Limb (tissue), 2 donors: Measurements from ENCODE around the gene LOXL4.
"Not testable (repeated sequence)": the region's sequence is repeated elsewhere in the genome, so short reads cannot be mapped to it uniquely, and the experiment has no call there.

Experiments
- DNase-seq, 2 donors: peaks; one replicate each; pipeline ENCODE4 v3.0.0-alpha.2; 2016; ENCODE audit errors: extremely low spot score in 2 of 2

LOXL4 gene

DNA sequence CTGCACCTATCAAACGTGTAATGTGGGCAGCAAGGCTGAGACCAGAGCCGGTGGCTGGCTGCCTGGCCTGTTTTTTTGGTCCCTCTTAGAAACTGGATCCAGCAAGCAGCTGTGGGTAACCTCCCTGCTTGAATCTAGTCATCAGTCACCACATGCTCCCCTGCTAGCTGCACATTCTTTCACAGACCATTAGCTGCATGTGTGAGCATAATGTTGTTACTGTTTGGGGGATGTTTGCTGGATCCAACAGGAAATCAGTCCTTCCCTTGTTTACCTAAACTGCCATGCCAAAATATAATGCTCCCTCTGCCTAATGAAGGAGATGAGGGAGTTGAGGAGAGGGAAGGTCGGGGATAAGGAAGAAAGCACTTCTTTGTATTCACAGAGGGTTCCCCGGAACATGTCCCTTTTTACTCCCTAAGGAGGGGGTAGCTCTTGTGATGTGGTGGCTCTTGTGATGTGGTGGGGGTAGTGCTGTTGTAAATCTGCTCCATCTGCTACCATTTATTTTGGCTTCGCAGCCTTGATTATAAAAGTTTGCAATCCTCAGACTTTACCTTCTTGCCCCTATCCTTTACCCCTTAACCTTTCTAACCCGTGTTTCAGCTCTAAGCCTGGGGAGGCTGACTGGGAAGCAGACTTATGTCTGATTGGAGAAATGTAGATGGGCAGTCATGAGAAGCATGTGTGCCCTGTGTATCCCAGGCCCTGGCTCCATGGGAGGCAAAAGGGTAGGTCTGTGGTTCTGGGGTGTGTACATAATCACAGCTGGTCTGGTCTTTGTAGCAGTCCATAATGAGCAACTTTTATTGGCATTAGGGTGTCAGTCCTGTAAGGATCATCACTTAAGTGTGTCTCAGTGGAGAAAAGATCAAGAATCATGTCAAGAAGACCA lies 20.8 kb downstream of the LOXL4 start:
- peak; percentile 66 to 78 for DNase-seq

DNA sequence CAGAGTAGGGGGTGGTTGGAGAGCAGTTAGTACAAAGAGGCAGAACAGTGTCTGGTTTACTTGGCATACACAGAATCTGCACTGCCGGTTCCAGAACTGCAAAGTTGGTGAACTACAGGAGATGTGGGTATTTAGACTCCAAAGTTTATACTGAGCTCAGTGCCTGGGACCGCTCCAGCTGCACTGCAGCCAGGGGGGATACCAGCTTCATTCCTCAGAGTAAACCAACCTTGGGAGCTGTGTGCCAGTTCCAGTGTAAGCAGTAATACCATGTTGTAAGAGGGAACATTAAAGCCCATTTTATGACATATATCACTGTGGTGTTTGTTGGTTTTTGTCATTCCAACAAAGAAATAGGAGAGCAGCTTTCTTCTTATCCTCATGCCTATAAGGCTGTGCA lies 23.4 kb downstream of the LOXL4 start:
- no peak for DNase-seq

DNA sequence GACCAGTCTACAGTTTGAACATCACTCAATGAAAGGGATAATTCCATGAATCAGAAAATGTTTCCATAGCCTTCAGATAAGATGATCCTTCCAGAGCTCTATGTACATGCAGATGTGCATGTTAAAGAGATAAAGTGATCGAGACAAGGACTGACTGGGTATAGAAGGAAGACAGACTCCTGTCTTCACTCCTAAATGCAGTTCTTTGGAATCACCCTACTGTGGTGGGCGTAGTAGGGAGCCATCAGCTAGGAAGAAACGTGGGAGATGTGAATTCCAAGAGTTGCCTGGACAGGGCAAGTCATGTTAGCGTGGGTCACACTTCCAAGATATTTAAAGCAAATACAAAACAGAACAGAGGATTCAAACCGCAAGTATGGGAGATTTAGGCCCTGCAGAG lies 23.9 kb downstream of the LOXL4 start:
- no peak for DNase-seq

GRCh38 chr10:98242823-98243222 lies 25.2 kb downstream of the LOXL4 start:
- peak in 1 of 2 donors; percentile 44 for DNase-seq

GRCh38 chr10:98240524-98240923 lies 27.5 kb downstream of the LOXL4 start:
- no peak for DNase-seq

DNA sequence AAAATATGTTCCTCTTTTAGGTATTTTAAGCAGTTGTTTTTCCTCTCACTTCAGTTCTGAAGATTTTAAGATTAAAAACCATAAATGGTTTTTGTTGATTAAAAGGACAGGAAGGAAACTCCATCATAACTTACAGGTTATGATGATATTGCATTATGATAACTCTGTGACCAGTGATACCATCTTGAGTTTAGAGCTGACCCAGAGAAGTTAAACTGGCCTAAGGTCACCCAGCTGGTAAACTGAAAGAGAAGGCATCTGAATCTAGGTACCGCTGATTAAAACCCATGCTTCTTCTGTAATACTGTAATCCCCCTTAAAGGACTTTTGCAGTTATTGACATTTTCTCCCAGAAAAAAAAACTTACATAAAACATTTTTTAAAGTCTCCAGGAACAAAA lies 29.6 kb downstream of the LOXL4 start:
- DNase-seq = no peak

GRCh38 chr10:98236862-98237261 lies 31.1 kb downstream of the LOXL4 start:
- DNase-seq = no peak

DNA sequence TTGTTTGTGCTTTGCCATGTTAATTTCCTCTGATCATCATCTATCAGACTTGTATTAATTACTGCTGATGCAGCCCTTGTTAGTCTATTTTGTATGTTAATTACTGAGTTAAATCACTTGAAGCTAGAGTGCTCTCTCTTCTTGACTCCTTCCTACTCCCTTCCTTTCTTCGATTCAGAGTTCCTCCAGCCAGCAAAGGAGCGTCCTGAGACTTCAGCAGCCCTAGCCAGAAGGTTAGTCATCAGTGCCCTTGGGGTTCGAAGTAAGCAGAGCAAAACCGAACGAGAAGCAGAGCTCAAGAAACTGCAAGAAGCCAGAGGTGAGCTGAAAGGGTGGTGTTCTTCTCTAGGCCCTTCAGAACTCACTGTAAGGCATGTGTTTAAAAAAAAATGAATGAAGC lies 32.1 kb downstream of the LOXL4 start:
- no peak for DNase-seq

- no peak for DNase-seq
Measured at GRCh38 chr10:98231417-98231816, 36.6 kb downstream of the LOXL4 start.

DNA sequence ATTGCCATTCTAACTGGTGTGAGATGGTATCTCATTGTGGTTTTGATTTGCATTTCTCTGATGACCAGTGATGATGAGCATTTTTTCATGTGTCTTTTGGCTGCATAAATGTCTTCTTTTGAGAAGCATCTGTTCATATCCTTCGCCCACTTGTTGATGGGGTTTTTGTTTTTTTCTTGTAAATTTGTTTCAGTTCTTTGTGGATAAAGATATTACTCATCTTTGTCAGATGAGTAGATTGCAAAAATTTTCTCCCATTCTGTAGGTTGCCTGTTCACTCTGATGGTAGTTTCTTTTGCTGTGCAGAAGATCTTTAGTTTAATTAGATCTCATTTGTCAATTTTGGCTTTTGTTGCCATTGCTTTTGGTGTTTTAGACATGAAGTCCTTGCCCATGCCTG lies 39.7 kb downstream of the LOXL4 start:
- not testable (repeated sequence) for DNase-seq

DNA sequence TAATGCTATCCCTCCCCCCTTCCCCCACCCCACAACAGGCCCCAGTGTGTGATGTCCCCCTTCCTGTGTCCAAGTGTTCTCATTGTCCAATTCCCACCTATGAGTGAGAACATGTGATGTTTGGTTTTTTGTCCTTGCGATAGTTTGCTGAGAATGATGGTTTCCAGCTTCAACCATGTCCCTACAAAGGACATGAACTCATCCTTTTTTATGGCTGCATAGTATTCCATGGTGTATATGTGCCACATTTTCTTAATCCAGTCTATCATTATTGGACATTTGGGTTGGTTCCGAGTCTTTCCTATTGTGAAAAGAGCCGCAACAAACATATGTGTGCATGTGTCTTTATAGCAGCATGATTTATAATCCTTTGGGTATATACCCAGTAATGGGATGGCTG lies 40.3 kb downstream of the LOXL4 start:
- DNase-seq = not testable (repeated sequence)

DNA sequence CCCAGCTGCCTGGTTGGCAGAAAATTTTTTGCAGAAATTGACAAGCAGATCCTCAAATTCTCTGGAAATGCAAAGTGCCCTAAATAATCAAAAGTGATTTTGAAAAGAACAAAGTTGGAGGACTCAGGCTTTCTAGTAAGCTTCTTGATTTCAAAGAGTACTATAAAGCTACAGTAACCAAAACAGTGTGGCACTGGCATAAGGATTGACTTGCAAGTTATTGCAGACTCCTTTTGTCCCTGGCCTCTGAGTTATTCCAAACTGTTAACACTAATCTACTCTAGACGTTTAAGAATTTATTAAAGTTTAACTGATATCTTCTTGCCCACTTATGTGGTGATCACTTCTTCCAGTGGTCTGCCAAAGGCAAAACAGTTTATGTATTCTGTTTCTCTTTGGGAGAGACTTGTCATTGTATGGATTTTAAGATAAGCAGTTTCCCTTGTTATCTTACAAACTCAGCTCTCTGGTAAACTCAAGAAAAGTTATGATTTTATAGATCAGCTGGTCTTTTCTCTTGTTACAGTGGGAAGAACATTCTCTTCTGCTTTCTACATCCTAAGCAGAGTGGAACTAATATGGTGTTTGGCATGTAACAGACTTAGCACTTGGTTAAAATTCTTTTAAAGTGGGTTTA lies 41.4 kb downstream of the LOXL4 start:
- DNase-seq = no peak

DNA sequence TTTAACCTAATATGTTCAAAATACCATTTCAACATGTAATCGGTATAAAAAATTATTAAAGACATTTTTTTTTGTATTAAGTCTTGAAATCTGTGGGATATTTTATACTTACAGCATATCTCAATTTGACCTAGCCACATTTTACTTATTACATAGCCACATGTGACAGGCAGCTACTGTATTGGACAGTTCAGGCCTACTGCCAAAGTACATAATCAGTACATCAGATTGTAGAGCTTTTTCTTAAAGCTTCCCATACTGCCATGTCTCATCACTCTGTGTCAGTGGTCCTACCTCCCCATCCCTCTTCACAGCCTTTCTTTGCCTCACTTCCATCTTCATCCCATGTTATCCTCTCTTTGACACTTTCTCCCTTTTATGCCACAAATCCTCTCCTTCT lies 43.0 kb downstream of the LOXL4 start:
- DNase-seq = no peak

DNA sequence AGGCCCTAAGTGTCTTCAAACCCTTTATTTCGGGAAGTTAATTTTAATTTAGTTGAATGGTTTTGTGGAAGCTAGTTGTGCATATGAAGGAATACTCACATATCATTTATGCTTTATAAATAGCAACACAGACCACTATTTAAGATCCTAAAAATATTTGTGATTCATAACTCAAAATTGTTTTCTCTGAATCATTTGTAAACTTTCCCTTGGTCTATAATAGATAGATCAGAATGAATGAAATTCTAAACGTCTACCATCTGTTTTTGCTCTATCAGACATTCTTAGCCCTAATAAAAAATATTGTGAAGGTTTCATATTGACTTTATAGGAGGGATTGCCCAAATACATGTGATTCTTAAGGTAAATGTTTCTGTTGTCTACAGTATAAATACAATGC lies 43.5 kb downstream of the LOXL4 start:
- no peak for DNase-seq

- no peak for DNase-seq
Measured at GRCh38 chr10:98223874-98224273, 44.1 kb downstream of the LOXL4 start.

GRCh38 chr10:98217801-98218200 lies 50.2 kb downstream of the LOXL4 start:
- DNase-seq = no peak

- DNase-seq = no peak
Measured at GRCh38 chr10:98215373-98215772, 52.6 kb downstream of the LOXL4 start.

DNA sequence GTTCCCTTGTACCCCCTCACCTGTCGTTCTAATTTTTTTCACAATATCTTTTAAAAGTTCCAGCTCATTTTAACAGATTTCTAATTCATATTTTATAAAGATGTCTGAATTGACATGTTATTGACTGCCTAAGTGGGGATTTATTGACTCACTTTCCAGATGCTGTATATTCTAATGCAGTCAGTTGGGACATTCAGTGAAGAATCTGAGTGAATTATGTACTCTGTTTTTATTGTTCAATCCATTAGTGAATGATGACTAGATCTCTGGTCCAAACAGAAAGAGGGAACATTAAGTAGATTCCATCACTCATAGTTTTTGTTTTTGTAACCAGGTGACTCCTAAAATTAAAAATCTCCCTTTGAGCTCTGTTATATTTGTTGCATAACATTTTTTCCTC lies 54.3 kb downstream of the LOXL4 start:
- no peak for DNase-seq

DNA sequence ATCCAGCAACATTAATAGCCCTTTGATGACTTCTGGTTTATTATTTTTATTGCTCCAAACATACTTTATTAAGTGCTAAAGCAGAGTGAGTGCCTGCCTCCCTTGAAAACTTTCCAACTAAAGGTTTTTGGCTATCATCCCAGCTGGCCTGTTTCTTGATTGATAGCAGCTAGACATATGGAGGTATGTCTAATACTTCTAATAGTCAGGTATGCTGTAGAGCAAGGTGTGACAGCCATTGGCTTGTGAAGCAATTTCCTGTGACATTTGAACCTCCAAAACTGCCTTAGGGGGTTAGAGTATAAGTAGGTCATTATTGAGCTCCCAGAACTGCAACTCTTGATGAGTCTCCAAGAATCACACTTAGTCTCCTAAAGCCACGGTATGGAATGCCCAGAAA lies 55.8 kb downstream of the LOXL4 start:
- no peak for DNase-seq

DNA sequence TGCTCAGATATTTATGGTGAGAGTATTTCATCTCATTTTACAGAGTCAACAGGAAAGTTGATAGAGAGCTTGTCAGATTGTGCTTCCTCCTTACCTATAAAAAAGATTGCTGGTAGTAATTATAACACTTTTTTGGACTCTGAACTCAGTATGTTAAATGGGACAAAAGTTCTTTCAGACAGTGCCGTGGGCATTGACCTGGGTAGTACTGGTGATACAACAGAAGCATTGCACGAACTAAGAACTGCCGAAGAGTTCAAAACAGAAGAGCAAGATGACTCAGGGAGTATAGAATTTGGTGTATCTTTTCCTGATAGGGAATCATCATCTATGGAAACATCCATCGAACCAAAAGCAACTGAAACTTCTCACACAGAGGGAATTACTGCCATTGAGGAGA lies 58.6 kb downstream of the LOXL4 start:
- no peak for DNase-seq

DNA sequence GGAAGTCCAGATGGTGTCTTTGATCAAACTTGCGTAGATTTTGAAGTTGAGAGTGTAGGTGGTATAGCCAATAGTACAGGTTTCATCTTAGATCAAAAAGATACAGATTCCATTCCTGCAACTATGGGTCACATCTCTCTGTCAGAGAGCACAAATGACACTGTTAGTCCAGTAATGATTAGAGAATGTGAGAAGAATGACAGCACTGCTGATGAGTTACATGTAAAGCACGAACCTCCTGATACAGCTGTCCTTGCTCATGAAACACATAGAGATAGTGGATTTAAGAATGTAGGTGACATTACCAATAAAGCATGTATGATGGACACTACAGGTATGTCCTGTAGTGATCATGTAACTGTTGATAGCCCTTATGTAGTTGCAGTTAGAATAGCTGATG lies 59.1 kb downstream of the LOXL4 start:
- no peak for DNase-seq

GRCh38 chr10:98205351-98205750 lies 62.6 kb downstream of the LOXL4 start:
- DNase-seq = no peak

DNA sequence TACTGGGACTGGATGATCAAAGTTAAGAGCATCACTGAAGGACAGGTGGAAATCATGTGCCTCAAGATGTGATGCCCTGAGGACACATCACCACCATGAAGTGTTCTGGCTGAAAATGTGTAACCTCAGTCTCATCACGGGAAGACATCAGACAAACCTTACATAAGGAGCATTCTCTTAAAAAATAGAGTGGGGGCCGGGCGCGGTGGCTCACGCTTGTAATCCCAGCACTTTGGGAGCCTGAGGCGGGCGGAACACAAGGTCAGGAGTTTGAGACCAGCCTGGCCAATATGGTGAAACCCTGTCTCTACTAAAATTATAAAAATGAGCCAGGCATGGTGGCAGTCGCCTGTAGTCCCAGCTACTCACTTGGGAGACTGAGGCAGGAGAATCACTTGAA lies 65.6 kb downstream of the LOXL4 start:
- DNase-seq = no peak
